H9 (cell line): ENCODE measurements around the gene ATP2B2. TPM values are rescaled to one million over a fixed set of nuclear protein-coding genes. Genes with fewer than 3 reads are reported as not detected.

ENCODE experiments used
- DNase-seq: peaks from one replicate; pipeline ENCODE4 v3.0.0-alpha.2; 2017
- H2AFZ ChIP-seq: one replicate; pipeline ENCODE4 v1.6.1; 2013; ENCODE audit warnings: mild to moderate bottlenecking, low read length, control low read depth, moderate library complexity
- H2AK5ac ChIP-seq: 2 replicates; pipeline ENCODE4 v1.6.1; 2013; ENCODE audit warnings: low read length, control low read depth, mixed read lengths; ENCODE audit not compliant: insufficient read length
- H2BK120ac ChIP-seq: one replicate; pipeline ENCODE4 v1.6.1; 2013; ENCODE audit warnings: low read depth, mild to moderate bottlenecking, low read length, control low read depth, inconsistent platforms; ENCODE audit not compliant: poor library complexity, severe bottlenecking
- H2BK12ac ChIP-seq: 2 replicates; pipeline ENCODE4 v1.6.1; 2013; ENCODE audit warnings: low read length, control low read depth, mixed read lengths, low read depth; ENCODE audit not compliant: insufficient read length
- H2BK15ac ChIP-seq: 2 replicates; pipeline ENCODE4 v1.6.1; 2013; ENCODE audit warnings: low read depth, low read length, control low read depth
- H2BK20ac ChIP-seq: one replicate; pipeline ENCODE4 v1.6.1; 2013; ENCODE audit warnings: low read depth, mild to moderate bottlenecking, low read length, control low read depth, inconsistent platforms; ENCODE audit not compliant: poor library complexity, severe bottlenecking
- H2BK5ac ChIP-seq: 2 replicates; pipeline ENCODE4 v1.6.1; 2013; ENCODE audit warnings: low read length, control low read depth, mixed read lengths; ENCODE audit not compliant: insufficient read length
- H3K14ac ChIP-seq: 2 replicates; pipeline ENCODE4 v1.6.1; 2013; ENCODE audit warnings: low read length, control low read depth; ENCODE audit not compliant: insufficient read depth
- H3K18ac ChIP-seq: 2 replicates; pipeline ENCODE4 v1.6.1; 2013; ENCODE audit warnings: low read depth, mild to moderate bottlenecking, mixed read lengths, low read length, control low read depth; ENCODE audit not compliant: insufficient read length
- H3K23ac ChIP-seq: 2 replicates; pipeline ENCODE4 v1.6.1; 2013; ENCODE audit warnings: low read length, control low read depth, mixed read lengths, low read depth; ENCODE audit not compliant: insufficient read length
- H3K23me2 ChIP-seq: 2 replicates; pipeline ENCODE4 v1.6.1; 2013; ENCODE audit warnings: low read depth, mild to moderate bottlenecking, mixed read lengths, low read length, control low read depth; ENCODE audit not compliant: insufficient read length, poor library complexity, severe bottlenecking
- H3K27ac ChIP-seq: 2 replicates; pipeline ENCODE4 v1.5.1; 2013; ENCODE audit warnings: low read length, control low read depth, mixed read lengths, low read depth; ENCODE audit not compliant: insufficient read length
- H3K27me3 ChIP-seq: 2 replicates; pipeline ENCODE4 v1.6.1; 2013; ENCODE audit warnings: low read length, control low read depth, inconsistent platforms; ENCODE audit not compliant: insufficient read depth
- H3K4ac ChIP-seq: 2 replicates; pipeline ENCODE4 v1.6.1; 2013; ENCODE audit warnings: low read depth, mild to moderate bottlenecking, control low read depth, inconsistent platforms, low read length, moderate library complexity
- H3K4me1 ChIP-seq: 2 replicates; pipeline ENCODE4 v1.6.1; 2013; ENCODE audit warnings: low read length, control low read depth, inconsistent platforms; ENCODE audit not compliant: insufficient read depth
- H3K4me2 ChIP-seq: 2 replicates; pipeline ENCODE4 v1.6.1; 2013; ENCODE audit warnings: low read length, control low read depth, mixed read lengths; ENCODE audit not compliant: insufficient read length, insufficient read depth
- H3K56ac ChIP-seq: 2 replicates; pipeline ENCODE4 v1.6.1; 2013; ENCODE audit warnings: low read depth, mild to moderate bottlenecking, mixed read lengths, low read length, control low read depth; ENCODE audit not compliant: insufficient read length
- H3K79me1 ChIP-seq: 2 replicates; pipeline ENCODE4 v1.6.1; 2013; ENCODE audit warnings: low read depth, mild to moderate bottlenecking, moderate library complexity, low read length, control low read depth, inconsistent platforms; ENCODE audit not compliant: insufficient read depth, poor library complexity, severe bottlenecking
- H3K79me2 ChIP-seq: 2 replicates; pipeline ENCODE4 v1.6.1; 2013; ENCODE audit warnings: low read length, control low read depth, inconsistent platforms; ENCODE audit not compliant: insufficient read depth
- H3K9ac ChIP-seq: 2 replicates; pipeline ENCODE4 v1.6.1; 2013; ENCODE audit warnings: low read length, control low read depth, mixed read lengths; ENCODE audit not compliant: insufficient read length; ENCODE audit errors: extremely low read depth
- H3K9me3 ChIP-seq: one replicate; pipeline ENCODE4 v1.6.1; 2013; ENCODE audit warnings: low read depth, low read length, inconsistent platforms; ENCODE audit not compliant: control insufficient read depth
- H3T11ph ChIP-seq: one replicate; pipeline ENCODE4 v1.6.1; 2013; ENCODE audit warnings: mild to moderate bottlenecking, low read length, control low read depth, inconsistent platforms
- H4K20me1 ChIP-seq: one replicate; pipeline ENCODE4 v1.6.1; 2013; ENCODE audit not compliant: control insufficient read depth, insufficient read length, insufficient read depth
- H4K5ac ChIP-seq: 2 replicates; pipeline ENCODE4 v1.6.1; 2013; ENCODE audit warnings: low read depth, mild to moderate bottlenecking, mixed read lengths, low read length, control low read depth; ENCODE audit not compliant: insufficient read length
- H4K8ac ChIP-seq: replicated peaks from 2 replicates; pipeline ENCODE4 v1.6.1; 2013; ENCODE audit warnings: low read length, control low read depth, mixed read lengths, low read depth; ENCODE audit not compliant: insufficient read length
- H4K91ac ChIP-seq: 2 replicates; pipeline ENCODE4 v1.6.1; 2013; ENCODE audit warnings: low read depth, mild to moderate bottlenecking, moderate library complexity, mixed read lengths, low read length, control low read depth; ENCODE audit not compliant: insufficient read length
- H3K27ac Mint-ChIP-seq, 3 experiments: 2 replicates in 2 of 3; 3 replicates in 1 of 3; pipeline ENCODE4 v1.8.0; 2020 to 2021; ENCODE audit warnings: mixed read lengths in 3 of 3, mild to moderate bottlenecking in 1 of 3, moderate library complexity in 1 of 3
- H3K27me3 Mint-ChIP-seq: 2 replicates; pipeline ENCODE4 v1.8.0; 2021; ENCODE audit warnings: low read depth, mild to moderate bottlenecking, moderate library complexity, mixed read lengths
- H3K36me3 Mint-ChIP-seq, 3 experiments: 2 replicates in 2 of 3; 3 replicates in 1 of 3; pipeline ENCODE4 v1.8.0; 2020 to 2021; ENCODE audit warnings: low read depth in 3 of 3, mixed read lengths in 3 of 3; ENCODE audit not compliant: insufficient read depth in 1 of 3
- H3K4me1 Mint-ChIP-seq, 2 experiments: 2 replicates each; pipeline ENCODE4 v1.8.0; 2020; ENCODE audit warnings: mixed read lengths in 2 of 2
- H3K4me3 Mint-ChIP-seq, 2 experiments: 2 replicates in 1 of 2; 3 replicates in 1 of 2; pipeline ENCODE4 v1.8.0; 2020 to 2021; ENCODE audit warnings: mild to moderate bottlenecking in 2 of 2, mixed read lengths in 2 of 2, moderate library complexity in 1 of 2
- H3K9me3 Mint-ChIP-seq, 2 experiments: 2 replicates in 1 of 2; 3 replicates in 1 of 2; pipeline ENCODE4 v1.8.0; 2020; ENCODE audit warnings: mild to moderate bottlenecking in 2 of 2, mixed read lengths in 2 of 2, moderate library complexity in 1 of 2
- CTCF ChIP-seq: fragments of 200-600 bp; sonication (generic); conservative IDR thresholded peaks from 3 replicates; pipeline ENCODE4 v1.8.0; 2021; ENCODE audit warnings: antibody characterized with exemption, mild to moderate bottlenecking
- WGBS: extraction: QIAGEN DNeasy Blood & Tissue Kit; methylation state at CpG from one replicate; pipeline ENCODE4 v1.1.7; 2013; ENCODE audit warnings: missing lambda C conversion rate, low lambda C conversion rate, mixed read lengths; ENCODE audit not compliant: insufficient read length; ENCODE audit errors: extremely low coverage; 5-methylcytosine and 5-hydroxymethylcytosine counted together
- total RNA-seq: library from RNA; stranded (reverse); gene quantifications from 2 replicates; pipeline ENCODE4 v1.2.1, GENCODE V29; 2021

The ATP2B2 gene
- total RNA-seq, 1 experiment from 2014 or later = 0.33 TPM

- Histone ChIP-seq H2AFZ (no peak overlapping the region), H2BK120ac (no peak overlapping the region), H3K56ac (no peak overlapping the region), H3T11ph (no peak overlapping the region), H2BK5ac (no peak overlapping the region), H3K9me3 (no peaks in the 10 kb centered on the region), H3K4ac (no peak overlapping the region), H3K23ac (no peak overlapping the region), H3K18ac (no peak overlapping the region), H3K14ac (no peak overlapping the region), H3K9ac (no peak overlapping the region), H3K27ac (no peak overlapping the region), H2AK5ac (no peak overlapping the region), H3K27me3 (no peaks in the 10 kb centered on the region), H3K4me1 (no peaks in the 10 kb centered on the region; the same call in 1 of the 2 replicates), H2BK15ac (no peak overlapping the region), H4K8ac (no peak overlapping the region), H3K23me2 (no peaks in the 10 kb centered on the region), H3K4me2 (no peak overlapping the region), H2BK20ac (no peak overlapping the region), H2BK12ac (no peak overlapping the region), H4K20me1 (no peaks in the 10 kb centered on the region), H4K5ac (no peak overlapping the region), H4K91ac (no peak overlapping the region), H3K79me2 (no peaks in the 10 kb centered on the region), H3K79me1 (no peaks in the 10 kb centered on the region)
- Mint-ChIP-seq H3K27me3 (peaks cover 18% of the 10 kb centered on the region), H3K9me3 (no peaks in the 10 kb centered on the region), H3K36me3 (no peaks in the 10 kb centered on the region), H3K27ac (no peak overlapping the region), H3K4me3 (no peak overlapping the region), H3K4me1 (peaks cover 17 to 27% of the 10 kb centered on the region in 2 experiments)
- no CpG with 5 or more reads among the region's 2 CpGs for WGBS
- no peak for TF ChIP-seq CTCF
- no peak for DNase-seq
Observed at GRCh38 chr3:10472877-10473440, 32.4 kb downstream of the ATP2B2 start.
